ENCODE results near the gene LCN10. TPM values are rescaled to one million over a fixed set of nuclear protein-coding genes. Genes with fewer than 3 reads are reported as not detected.

LCN10 gene
- total RNA-seq, 2 donors from 2014 or later: 9.2 to 10.0 TPM

- intact Hi-C loops (cut with DNase I): no loop called here
- no peak for DNase-seq (ENCODE audit: low spot score)
Observed at GRCh38 chr9:136697821-136698526, 44.8 kb downstream of the LCN10 start.

- DNase-seq (ENCODE audit: low spot score): no peak
- intact Hi-C loops (cut with DNase I): no loop called here
Observed at GRCh38 chr9:136697146-136697820, 45.5 kb downstream of the LCN10 start.

DNA sequence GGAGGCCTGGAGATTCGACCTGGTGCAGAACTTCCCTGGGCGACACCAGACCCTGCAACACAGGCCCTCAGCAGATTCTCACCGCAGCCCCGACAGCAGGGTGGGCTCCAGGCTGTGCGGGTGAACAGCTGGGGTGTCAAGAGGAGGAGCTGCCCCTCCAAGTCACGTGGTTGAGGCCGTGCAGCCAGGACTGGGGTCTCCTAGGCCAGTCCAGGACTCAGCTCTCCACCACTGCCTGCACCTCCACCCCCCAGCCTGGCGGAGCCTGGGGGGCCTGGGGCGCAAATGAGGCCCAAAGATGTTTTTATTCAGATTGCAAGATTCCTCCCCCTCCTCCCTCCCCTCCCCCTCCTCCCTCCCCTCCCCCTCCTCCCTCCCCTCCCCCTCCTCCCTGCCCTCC is 46.2 kb downstream of the LCN10 start:
- no peak for DNase-seq (ENCODE audit: low spot score)
- intact Hi-C loops (cut with DNase I): no loop called here

DNA sequence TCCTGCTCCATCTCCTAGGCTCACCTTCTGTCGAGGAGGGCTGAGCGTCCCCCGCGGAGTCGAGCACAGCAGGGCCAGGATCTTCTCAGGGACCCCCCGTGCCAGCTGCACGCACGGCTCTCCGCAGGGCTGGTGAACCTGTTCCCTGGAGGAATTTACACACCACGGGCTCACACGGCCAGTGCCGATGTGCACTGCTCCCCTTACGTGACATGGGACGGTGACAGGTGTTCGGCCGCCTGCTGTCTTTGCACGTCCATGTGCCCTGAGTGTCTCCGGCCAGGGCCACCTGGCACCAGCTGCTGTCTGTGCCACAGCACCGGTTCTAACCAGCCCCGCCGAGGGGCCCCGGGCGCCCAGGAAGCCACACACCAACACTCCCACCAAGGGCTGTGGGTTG is 46.8 kb downstream of the LCN10 start:
- DNase-seq (ENCODE audit: low spot score): no peak

GRCh38 chr9:136695435-136695895 is 47.3 kb downstream of the LCN10 start:
- intact Hi-C loops (cut with DNase I): no loop called here
- DNase-seq (ENCODE audit: low spot score): no peak

More for the DNA sequence above, 46.8 kb downstream of the LCN10 start:
- intact Hi-C loops (cut with DNase I): no loop called here

DNA sequence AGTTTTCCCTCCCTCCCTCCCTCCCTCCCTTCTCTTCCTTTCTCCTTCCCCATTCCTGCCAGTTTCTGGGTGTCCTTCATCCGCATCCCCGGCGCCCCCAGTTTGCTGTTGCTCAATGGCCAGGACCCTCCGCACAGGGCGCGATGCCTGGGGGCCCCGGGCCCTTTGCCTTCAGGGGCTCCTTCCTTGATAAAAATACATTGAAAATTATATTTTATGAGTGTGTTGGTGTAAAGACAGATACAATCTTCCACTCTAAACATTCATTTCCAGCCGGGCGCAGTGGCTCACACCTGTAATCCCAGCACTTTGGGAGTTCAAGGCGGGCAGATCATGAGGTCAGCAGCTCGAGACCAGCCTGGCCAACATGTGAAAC is 47.9 kb downstream of the LCN10 start:
- intact Hi-C loops (cut with DNase I): no loop called here

DNA sequence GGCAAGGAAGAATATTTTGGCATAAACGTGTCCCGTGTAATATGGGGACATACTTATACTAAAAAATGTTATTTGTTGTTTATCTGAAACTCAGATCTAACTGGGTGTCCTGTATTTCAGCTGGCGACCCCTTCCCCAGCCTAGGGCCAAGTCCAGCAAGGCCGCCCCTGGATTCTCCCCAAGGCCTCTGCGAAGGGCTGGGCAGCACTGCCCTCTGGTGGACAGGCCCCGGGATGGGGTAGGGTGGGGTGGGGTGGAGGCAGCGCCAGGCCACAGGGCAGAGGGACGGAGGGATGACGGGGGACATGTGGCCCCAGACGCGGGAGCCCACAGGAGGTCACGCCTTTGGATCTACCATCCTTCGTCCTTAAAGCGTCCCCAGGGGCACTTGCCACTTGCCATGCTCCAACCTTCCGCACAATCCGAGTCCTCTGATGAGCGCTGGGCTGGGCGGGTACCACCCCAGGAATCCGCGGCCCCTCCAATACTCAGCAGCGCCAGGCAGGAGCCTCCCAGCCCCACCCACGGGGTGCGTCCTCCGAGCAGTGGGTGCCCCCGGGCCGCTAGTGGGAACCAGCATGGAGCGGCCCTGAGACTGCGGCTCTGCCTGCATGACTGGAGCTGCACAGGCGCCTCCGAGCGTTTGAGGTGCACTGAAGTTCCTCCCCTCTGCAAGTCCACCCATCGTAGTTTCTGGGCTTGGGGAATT is 48.4 kb downstream of the LCN10 start:
- DNase-seq (ENCODE audit: low spot score): no peak

More for the DNA sequence above, 47.9 kb downstream of the LCN10 start:
- no peak for DNase-seq (ENCODE audit: low spot score)

GRCh38 chr9:136693490-136694162 is 49.1 kb downstream of the LCN10 start:
- intact Hi-C loops (cut with DNase I): no loop called here
- DNase-seq (ENCODE audit: low spot score): no peak

More for the DNA sequence above, 48.4 kb downstream of the LCN10 start:
- intact Hi-C loops (cut with DNase I): no loop called here

GRCh38 chr9:136693135-136693489 is 49.6 kb downstream of the LCN10 start:
- DNase-seq (ENCODE audit: low spot score): no peak
- intact Hi-C loops (cut with DNase I): no loop called here

- DNase-seq (ENCODE audit: low spot score): no peak
- intact Hi-C loops (cut with DNase I): no loop called here
Observed at GRCh38 chr9:136692185-136693134, 50.3 kb downstream of the LCN10 start.

DNA sequence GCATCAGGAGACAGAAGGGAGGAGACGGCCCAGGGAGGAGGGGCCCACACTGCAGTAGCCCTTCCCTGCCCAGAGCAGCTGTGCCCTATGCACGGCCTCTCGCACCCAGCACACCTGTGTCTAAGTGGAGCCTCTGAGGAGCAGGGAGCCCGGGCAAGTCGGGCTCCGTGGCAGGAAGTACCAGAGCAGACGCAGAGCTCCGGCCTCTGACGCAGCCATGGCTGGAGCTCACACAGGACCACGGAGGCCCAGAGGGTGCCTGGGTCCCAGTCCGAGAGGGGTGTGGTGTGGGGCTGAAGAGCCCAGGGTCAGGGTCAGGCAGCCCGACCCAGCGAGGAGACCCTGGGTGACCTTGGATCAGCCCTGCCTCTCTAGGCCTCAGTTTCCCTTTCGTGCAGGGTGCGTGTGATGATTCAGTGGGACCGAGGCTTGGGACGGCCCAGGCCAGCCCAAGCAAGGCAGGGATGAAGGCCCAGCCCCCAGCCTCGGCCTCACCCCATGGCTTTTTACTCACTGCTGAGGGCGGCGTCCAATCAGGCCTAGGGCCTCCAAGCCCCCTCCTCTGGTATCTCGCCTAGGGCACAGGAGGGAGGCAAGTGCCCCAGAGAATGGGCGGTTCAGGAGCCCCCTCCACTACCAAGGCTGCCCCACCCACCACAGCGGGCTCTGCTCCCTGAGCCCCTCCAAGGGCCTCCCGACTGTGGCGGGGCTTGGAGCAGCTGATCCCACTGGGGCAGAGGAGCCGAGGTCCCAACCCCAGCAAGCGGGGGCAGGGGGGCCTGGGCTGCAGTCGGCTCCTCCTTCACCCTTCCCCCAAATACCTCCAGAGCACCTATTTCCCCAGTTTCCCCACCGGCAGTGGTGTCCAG is 51.2 kb downstream of the LCN10 start:
- no peak for DNase-seq (ENCODE audit: low spot score)
- intact Hi-C loops (cut with DNase I): no loop called here

- intact Hi-C loops (cut with DNase I): no loop called here
- DNase-seq (ENCODE audit: low spot score): no peak
Observed at GRCh38 chr9:136690806-136691261, 51.9 kb downstream of the LCN10 start.

DNA sequence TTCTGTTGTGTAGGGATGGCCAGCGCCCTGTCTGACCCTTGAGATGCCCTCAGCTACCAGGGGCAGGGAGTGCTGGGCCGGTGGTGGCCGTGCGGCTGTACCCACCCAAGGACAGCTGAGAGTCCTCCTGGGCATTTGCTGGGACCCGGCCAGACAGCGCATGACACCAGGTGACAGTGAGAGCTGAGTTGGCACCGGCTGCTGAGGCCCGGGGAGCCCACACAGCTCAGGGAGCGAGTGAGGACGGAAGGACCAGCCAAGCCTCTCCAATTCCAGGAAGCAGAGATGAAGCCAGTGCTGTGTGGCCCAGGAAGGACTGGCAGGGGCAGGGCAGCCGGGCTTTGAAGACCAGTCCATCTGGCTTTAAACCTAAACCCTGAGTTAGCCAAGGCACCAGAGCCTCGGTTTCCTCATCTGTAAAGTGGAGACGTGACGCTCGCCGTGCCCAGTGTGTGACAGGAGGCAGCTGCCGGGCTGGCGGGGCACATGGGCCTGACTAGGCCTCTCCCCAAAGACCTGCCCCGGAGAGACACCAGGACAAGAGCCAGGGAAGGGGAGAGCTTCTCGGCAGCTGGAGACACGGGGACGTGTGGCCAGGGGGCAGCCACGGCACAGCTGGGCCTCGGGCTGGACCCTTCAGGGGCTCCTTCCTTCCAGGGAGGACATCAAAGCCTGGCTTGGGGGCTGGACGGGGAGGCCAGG is 52.5 kb downstream of the LCN10 start:
- no peak for DNase-seq (ENCODE audit: low spot score)
- intact Hi-C loops (cut with DNase I): no loop called here

DNA sequence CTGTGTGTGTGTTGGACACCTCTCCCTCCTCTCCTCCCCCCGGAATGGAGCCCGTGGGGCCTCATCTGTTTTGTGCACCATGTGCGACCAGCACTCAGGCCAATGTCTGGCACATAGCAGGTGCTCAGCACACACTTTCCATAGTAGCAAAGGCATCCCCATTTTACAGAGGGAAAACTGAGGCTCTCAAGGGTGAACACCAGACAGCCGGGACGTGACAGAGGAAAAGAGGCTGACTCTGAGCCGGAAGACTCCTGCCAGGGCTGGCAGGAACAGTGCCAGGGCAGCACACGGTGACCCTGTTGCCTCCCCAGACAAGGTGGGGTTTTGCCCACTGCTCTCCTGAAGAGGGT is 53.7 kb downstream of the LCN10 start:
- intact Hi-C loops (cut with DNase I): no loop called here
- no peak for DNase-seq (ENCODE audit: low spot score)

GRCh38 chr9:136688274-136689107 is 54.2 kb downstream of the LCN10 start:
- DNase-seq (ENCODE audit: low spot score): no peak
- intact Hi-C loops (cut with DNase I): no loop called here
